Occipital lobe (tissue), 2 donors: ENCODE measurements around the gene PAFAH1B1. TPM values are rescaled to one million over a fixed set of nuclear protein-coding genes. Genes with fewer than 3 reads are reported as not detected.
"Not testable (repeated sequence)": the region's sequence is repeated elsewhere in the genome, so short reads cannot be mapped to it uniquely, and the experiment has no call there.

ENCODE experiments used
- DNase-seq: peaks from one replicate; lab custom pipeline; 2025; lab: John Stamatoyannopoulos, UW
- total RNA-seq: library from RNA; depleted of rRNA; stranded (reverse); fragments of >200 nt; gene quantifications from one replicate; pipeline ENCODE4 v1.2.3, GENCODE V29; 2014

Gene PAFAH1B1
- total RNA-seq, 1 donor from 2014 or later: 292 TPM

GRCh38 chr17:2689411-2690164 is 96.1 kb downstream of the PAFAH1B1 start:
- DNase-seq: no peak

- DNase-seq: no peak
Observed at GRCh38 chr17:2690165-2691068, 97.0 kb downstream of the PAFAH1B1 start.

GRCh38 chr17:2691069-2691871 is 97.8 kb downstream of the PAFAH1B1 start:
- DNase-seq: no peak

GRCh38 chr17:2691965-2692780 is 98.7 kb downstream of the PAFAH1B1 start:
- no peak for DNase-seq

GRCh38 chr17:2692781-2693135 is 99.3 kb downstream of the PAFAH1B1 start:
- no peak for DNase-seq

- DNase-seq: no peak
Observed at GRCh38 chr17:2693561-2694380, 100.3 kb downstream of the PAFAH1B1 start.

- DNase-seq: no peak
Observed at GRCh38 chr17:2694381-2695242, 101.2 kb downstream of the PAFAH1B1 start.

GRCh38 chr17:2695243-2695960 is 101.9 kb downstream of the PAFAH1B1 start:
- no peak for DNase-seq

GRCh38 chr17:2695961-2696760 is 102.7 kb downstream of the PAFAH1B1 start:
- no peak for DNase-seq

- DNase-seq: no peak
Observed at GRCh38 chr17:2697611-2698162, 104.2 kb downstream of the PAFAH1B1 start.

- not testable (repeated sequence) for DNase-seq
Observed at GRCh38 chr17:2699216-2699805, 105.9 kb downstream of the PAFAH1B1 start.

- no peak for DNase-seq
Observed at GRCh38 chr17:2700030-2700490, 106.6 kb downstream of the PAFAH1B1 start.

- DNase-seq: no peak
Observed at GRCh38 chr17:2700491-2701141, 107.2 kb downstream of the PAFAH1B1 start.

GRCh38 chr17:2701161-2701995 is 107.9 kb downstream of the PAFAH1B1 start:
- DNase-seq: no peak
